Cardiac muscle cell (in vitro differentiated cells and primary cell): ENCODE measurements around the gene PTS. TPM values are rescaled to one million over a fixed set of nuclear protein-coding genes. Genes with fewer than 3 reads are reported as not detected.

ENCODE experiments used
- DNase-seq, 2 donors: peaks; one replicate each; pipeline versions ENCODE4 v3.0.0 to v3.0.0-alpha.2; 2010 to 2017; ENCODE audit warnings: low read depth in 1 of 2, low spot score in 1 of 2
- H3K27ac ChIP-seq: fragments of 200-600 bp; sonication (generic); 2 replicates; pipeline ENCODE4 v1.5.1; 2016
- H3K27me3 ChIP-seq: fragments of 200-600 bp; sonication (generic); 2 replicates; pipeline ENCODE4 v1.6.0; 2016; ENCODE audit warnings: control low read depth
- H3K36me3 ChIP-seq: fragments of 200-600 bp; sonication (generic); 2 replicates; pipeline ENCODE4 v1.5.1; 2016; ENCODE audit warnings: control low read depth
- H3K4me1 ChIP-seq: fragments of 200-600 bp; sonication (generic); 2 replicates; pipeline ENCODE4 v1.8.1; 2017; ENCODE audit warnings: low read depth, mild to moderate bottlenecking, mixed run types
- H3K4me3 ChIP-seq: fragments of 200-600 bp; sonication (generic); 2 replicates; pipeline ENCODE4 v1.5.1; 2016; ENCODE audit warnings: mild to moderate bottlenecking
- H3K9me3 ChIP-seq: fragments of 200-600 bp; sonication (generic); 2 replicates; pipeline ENCODE4 v1.5.1; 2017; ENCODE audit warnings: low read depth, mild to moderate bottlenecking, control low read depth
- CTCF ChIP-seq: IDR thresholded peaks from 2 replicates; pipeline ENCODE4 v1.5.1; 2012; ENCODE audit warnings: low read depth, mild to moderate bottlenecking, low read length
- polyA plus RNA-seq: library from polyadenylated mRNA; unstranded; fragments of >200 nt; fragmentation: Nextera tagmentation; extraction: Ambion mirVana; gene quantifications from 2 replicates; pipeline ENCODE4 v1.2.1, GENCODE V29; 2016
- total RNA-seq: library from RNA; depleted of rRNA; stranded (reverse); fragments of >200 nt; gene quantifications from 2 replicates; pipeline ENCODE4 v1.2.3, GENCODE V29; 2016

The PTS gene
- total RNA-seq, result 28.1 and 30.3 TPM in 2 replicates
- polyA plus RNA-seq, result 53.0 and 66.7 TPM in 2 replicates

GRCh38 chr11:112226062-112226830 is at the start of gene PTS:
TSS of gene PTS (plus strand) at chr11:112226428. CDS start at chr11:112226444, 16 bp downstream.
- peak within 1 kb of the TSS; percentile 85 for H3K27ac ChIP-seq
- no peak for TF ChIP-seq CTCF
- peak; percentile 91 for DNase-seq
- H3K4me3 ChIP-seq, result peak within 1 kb of the TSS; percentile 68
- H3K36me3 ChIP-seq, result peaks cover 15% of the 10 kb centered on the region
- peaks cover 6% of the 10 kb centered on the region for H3K4me1 ChIP-seq
- no peaks in the 10 kb centered on the region for H3K9me3 ChIP-seq
- no peaks in the 10 kb centered on the region for H3K27me3 ChIP-seq

- H3K27ac ChIP-seq, result peak overlapping the region; percentile 93
- peaks cover 29% of the 10 kb centered on the region for H3K4me1 ChIP-seq
- no peak for TF ChIP-seq CTCF
- H3K36me3 ChIP-seq, result no peaks in the 10 kb centered on the region
- H3K4me3 ChIP-seq, result peak overlapping the region; percentile 37
- no peak for DNase-seq
- H3K9me3 ChIP-seq, result no peaks in the 10 kb centered on the region
- H3K27me3 ChIP-seq, result no peaks in the 10 kb centered on the region
These were observed 48.6 kb upstream of the PTS start for GRCh38 chr11:112177589-112177988.

GRCh38 chr11:112178428-112178827 is 47.8 kb upstream of the PTS start:
- Histone ChIP-seq H3K9me3 (no peaks in the 10 kb centered on the region), H3K27ac (no peak overlapping the region), H3K36me3 (no peaks in the 10 kb centered on the region), H3K27me3 (no peaks in the 10 kb centered on the region), H3K4me3 (peak overlapping the region; percentile 1), H3K4me1 (peaks cover 22% of the 10 kb centered on the region)
- DNase-seq, result no peak
- TF ChIP-seq CTCF, result no peak

- Histone ChIP-seq H3K27me3 (no peaks in the 10 kb centered on the region), H3K36me3 (no peaks in the 10 kb centered on the region), H3K27ac (no peak overlapping the region), H3K4me3 (no peak overlapping the region), H3K9me3 (no peaks in the 10 kb centered on the region), H3K4me1 (peaks cover 22% of the 10 kb centered on the region)
- no peak for TF ChIP-seq CTCF
- DNase-seq, result no peak
These were observed 47.3 kb upstream of the PTS start for GRCh38 chr11:112178936-112179335.

- Histone ChIP-seq H3K27me3 (no peaks in the 10 kb centered on the region), H3K9me3 (no peaks in the 10 kb centered on the region), H3K4me3 (no peak overlapping the region), H3K27ac (no peak overlapping the region), H3K36me3 (no peaks in the 10 kb centered on the region), H3K4me1 (peaks cover 20% of the 10 kb centered on the region)
- DNase-seq, result no peak
- no peak for TF ChIP-seq CTCF
These were observed 46.6 kb upstream of the PTS start for GRCh38 chr11:112179601-112180000.
